Epithelial cell of esophagus (primary cell): ENCODE data around the gene UTRN.

ENCODE experiments used
- DNase-seq: peaks from one replicate; pipeline ENCODE4 v3.0.0; 2010; ENCODE audit warnings: low read depth
- H3K4me3 ChIP-seq: 2 replicates; pipeline ENCODE4 v1.5.1; 2011; ENCODE audit warnings: mild to moderate bottlenecking, low read length, control low read depth
- TF ChIP-seq, protein P1 (sequence below): IDR thresholded peaks from 2 replicates; pipeline ENCODE4 v1.5.1; 2011; ENCODE audit warnings: low read depth, mild to moderate bottlenecking, low read length, control low read depth, inconsistent platforms; ENCODE audit not compliant: insufficient read depth; ENCODE audit errors: missing control alignments

UTRN gene

DNA sequence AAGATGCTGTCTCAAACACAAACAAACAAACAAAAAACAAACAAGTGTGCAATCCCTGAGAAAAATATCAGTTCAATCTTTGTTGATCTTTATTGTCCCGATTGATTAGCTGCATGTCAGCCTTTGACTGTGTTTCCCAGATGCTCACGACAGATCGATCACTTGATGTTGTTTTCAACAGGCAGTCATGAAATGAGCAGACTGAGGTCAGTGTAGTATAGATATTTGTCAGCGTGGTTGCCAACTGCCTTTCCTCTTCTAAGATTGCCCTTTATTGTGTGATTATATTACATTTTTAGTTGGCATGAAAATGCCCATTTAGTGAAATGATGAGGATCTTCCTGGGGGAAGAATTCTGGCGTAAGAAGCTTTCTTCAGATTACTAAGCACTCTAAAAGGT is 25.6 kb downstream of the UTRN start:
- no peak overlapping the region for H3K4me3 ChIP-seq
- no peak for DNase-seq
- TF ChIP-seq, protein P1, sequence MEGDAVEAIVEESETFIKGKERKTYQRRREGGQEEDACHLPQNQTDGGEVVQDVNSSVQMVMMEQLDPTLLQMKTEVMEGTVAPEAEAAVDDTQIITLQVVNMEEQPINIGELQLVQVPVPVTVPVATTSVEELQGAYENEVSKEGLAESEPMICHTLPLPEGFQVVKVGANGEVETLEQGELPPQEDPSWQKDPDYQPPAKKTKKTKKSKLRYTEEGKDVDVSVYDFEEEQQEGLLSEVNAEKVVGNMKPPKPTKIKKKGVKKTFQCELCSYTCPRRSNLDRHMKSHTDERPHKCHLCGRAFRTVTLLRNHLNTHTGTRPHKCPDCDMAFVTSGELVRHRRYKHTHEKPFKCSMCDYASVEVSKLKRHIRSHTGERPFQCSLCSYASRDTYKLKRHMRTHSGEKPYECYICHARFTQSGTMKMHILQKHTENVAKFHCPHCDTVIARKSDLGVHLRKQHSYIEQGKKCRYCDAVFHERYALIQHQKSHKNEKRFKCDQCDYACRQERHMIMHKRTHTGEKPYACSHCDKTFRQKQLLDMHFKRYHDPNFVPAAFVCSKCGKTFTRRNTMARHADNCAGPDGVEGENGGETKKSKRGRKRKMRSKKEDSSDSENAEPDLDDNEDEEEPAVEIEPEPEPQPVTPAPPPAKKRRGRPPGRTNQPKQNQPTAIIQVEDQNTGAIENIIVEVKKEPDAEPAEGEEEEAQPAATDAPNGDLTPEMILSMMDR, result no peak

GRCh38 chr6:144311361-144311760 is 26.2 kb downstream of the UTRN start:
- TF ChIP-seq, protein P1, result no peak
- DNase-seq, result no peak
- no peak overlapping the region for H3K4me3 ChIP-seq

DNA sequence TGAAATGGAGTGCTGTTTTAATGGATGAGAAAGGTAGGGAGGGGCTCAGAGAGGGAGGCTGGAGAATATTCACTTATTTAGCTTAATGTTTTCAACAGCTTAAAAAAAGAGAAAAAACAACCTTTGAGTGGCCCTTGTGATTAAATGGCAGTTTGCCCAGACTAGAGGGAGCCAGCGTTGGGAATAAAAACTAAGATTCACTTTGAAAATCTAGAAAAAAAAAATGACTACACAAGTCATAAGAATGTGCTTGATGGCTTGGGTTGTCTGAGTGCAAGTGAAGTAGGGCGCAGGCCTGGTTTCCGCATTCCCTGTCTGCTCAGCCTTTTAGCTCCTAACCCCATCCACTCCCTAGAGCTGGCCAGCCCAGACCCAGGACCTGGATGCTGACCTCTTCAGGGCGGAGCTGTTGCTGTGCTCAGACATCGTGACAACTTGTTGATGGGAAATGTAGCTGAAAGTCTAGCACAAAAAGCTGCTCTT is 28.9 kb downstream of the UTRN start:
- no peak overlapping the region for H3K4me3 ChIP-seq
- DNase-seq, result no peak
- TF ChIP-seq, protein P1, result no peak

DNA sequence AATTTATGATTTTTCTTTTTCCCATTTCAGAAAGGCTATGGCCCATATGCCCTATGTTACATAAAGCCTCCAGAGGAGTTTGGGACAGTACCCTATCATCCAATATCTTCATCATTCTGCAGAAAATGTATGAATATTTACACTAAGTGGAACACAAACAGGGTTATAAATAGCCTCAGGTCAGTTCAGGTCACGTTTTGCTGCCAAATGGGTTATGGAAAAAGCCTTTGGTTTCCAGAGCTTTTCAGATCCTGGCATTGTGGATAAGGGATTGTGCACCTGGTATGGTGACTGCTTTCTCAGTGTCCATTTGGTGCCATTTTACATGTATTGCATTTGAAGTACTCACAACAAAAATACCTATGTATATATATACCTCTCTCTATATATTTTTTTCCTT is 29.4 kb downstream of the UTRN start:
- DNase-seq, result no peak
- no peak overlapping the region for H3K4me3 ChIP-seq
- TF ChIP-seq, protein P1, result no peak

DNA sequence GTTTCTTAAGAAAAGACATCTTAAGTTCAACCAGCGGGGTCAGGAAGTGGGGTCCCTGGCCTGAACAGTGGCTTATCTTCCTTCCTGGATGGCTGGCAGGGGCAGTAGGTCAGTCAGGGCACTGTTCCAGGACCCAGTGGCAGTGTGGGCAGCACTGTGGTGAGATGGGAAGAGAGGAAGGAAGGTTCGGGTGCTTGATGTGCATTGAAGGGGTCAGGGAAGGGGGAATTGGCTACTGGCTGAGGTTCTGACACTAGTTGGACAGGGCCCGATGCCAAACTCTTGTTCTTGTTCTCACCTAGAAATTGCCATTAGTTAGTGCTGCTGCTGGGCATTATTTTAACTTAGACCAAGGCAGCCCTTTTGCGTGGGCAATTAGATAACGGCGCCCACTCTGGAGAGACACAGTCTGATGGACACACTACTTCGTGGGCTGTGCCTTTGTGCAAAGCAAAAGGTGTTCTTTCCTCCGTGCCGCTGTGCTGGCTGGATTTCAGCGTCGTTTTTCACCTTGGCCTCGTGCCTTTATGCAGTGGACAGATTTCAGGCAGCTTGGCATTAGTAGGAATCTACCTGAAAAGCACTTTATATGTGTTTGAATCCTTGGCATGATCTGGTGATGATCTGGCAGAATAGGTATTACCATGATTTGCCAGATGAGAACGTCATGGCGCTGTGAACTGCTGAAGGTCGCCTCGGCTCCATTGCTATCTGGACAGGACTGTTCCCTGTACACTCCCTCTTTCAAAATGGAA is 30.3 kb downstream of the UTRN start:
- H3K4me3 ChIP-seq, result no peak overlapping the region
- no peak for DNase-seq
- TF ChIP-seq, protein P1, result no peak

GRCh38 chr6:144315981-144316861 is 31.1 kb downstream of the UTRN start:
- no peak for DNase-seq
- no peak overlapping the region for H3K4me3 ChIP-seq
- TF ChIP-seq, protein P1, result no peak
